Measurements from ENCODE around the gene ADAT1.

The ADAT1 gene, protein sequence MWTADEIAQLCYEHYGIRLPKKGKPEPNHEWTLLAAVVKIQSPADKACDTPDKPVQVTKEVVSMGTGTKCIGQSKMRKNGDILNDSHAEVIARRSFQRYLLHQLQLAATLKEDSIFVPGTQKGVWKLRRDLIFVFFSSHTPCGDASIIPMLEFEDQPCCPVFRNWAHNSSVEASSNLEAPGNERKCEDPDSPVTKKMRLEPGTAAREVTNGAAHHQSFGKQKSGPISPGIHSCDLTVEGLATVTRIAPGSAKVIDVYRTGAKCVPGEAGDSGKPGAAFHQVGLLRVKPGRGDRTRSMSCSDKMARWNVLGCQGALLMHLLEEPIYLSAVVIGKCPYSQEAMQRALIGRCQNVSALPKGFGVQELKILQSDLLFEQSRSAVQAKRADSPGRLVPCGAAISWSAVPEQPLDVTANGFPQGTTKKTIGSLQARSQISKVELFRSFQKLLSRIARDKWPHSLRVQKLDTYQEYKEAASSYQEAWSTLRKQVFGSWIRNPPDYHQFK

DNA sequence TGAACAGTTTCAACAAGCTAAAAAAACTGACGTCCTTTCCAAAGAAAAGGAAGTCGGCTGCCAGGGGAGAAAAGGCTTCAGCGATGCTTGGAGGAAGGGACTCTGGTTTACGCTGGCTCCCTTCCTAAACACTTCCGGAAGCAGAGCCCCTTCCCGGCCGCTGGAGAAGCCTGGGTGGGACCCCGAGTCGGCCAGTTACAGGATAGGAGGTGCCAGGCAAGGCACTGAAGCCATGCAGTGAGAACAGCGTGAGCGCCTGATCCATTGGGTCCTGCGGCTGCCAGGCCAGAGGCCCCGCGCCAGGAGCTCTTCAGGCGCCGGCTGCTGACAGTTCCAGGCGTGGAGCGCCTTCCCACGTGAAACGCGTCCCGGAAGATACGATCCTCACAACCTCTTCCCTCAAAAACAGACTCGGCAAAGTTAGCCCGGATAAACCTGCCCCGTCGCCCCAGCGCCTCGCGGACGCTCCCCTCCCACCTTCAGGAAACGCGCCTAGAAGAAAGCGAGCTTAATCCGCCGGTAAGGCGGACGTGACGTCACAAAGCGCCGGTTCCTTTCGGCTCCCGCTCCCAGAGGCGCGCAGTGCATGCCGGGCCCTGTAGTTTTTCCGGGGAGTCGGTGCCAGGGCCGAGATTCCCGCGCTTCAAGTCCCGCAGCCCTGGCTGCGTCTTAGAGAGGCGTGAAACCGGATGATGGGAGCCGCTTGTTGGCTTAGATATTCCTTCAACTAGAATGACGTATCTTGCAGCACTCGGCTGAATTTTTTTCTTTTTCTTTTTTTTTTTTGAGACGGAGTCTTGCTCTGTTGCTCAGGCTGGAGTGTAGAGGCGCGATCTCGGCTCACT lies at the start of gene ADAT1:
Gene ADAT1 (minus strand): TSS at position 521 of the 845 bp plus-strand sequence. CDS start 2,482 bp downstream, outside the sequence.
- Mint-ChIP-seq H3K9me3 (ENCODE audit: low read depth) (no peaks in the 10 kb centered on the region), H3K4me1 (ENCODE audit: low read depth) (peaks cover 54% of the 10 kb centered on the region), H3K27ac (peak within 1 kb of the TSS; percentile 95), H3K4me3 (peak within 1 kb of the TSS; percentile 97), H3K27me3 (no peaks in the 10 kb centered on the region), H3K36me3 (peaks cover 26% of the 10 kb centered on the region)

DNA sequence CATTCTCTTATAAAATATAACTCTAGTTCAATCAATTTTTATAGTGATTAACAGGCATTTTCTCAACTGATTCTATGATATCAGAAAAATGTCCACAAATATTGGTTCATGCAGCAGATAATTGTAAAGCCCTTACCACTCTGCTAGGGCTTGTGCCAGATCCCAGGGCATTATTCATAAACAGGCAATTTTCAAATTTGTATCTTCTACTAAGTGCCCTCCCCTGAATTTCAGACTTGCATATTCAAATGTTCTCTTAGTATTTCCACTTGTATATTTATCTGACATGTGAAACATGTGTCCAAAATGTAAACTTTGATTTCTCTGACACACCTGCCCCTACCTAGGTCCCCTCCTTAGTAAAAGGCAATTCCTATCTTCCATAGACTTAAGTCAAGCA lies 44.4 kb upstream of the ADAT1 start:
- Mint-ChIP-seq H3K27ac (no peak overlapping the region), H3K9me3 (ENCODE audit: low read depth) (no peaks in the 10 kb centered on the region), H3K36me3 (no peaks in the 10 kb centered on the region), H3K4me1 (ENCODE audit: low read depth) (no peaks in the 10 kb centered on the region), H3K27me3 (no peaks in the 10 kb centered on the region), H3K4me3 (no peak overlapping the region)

DNA sequence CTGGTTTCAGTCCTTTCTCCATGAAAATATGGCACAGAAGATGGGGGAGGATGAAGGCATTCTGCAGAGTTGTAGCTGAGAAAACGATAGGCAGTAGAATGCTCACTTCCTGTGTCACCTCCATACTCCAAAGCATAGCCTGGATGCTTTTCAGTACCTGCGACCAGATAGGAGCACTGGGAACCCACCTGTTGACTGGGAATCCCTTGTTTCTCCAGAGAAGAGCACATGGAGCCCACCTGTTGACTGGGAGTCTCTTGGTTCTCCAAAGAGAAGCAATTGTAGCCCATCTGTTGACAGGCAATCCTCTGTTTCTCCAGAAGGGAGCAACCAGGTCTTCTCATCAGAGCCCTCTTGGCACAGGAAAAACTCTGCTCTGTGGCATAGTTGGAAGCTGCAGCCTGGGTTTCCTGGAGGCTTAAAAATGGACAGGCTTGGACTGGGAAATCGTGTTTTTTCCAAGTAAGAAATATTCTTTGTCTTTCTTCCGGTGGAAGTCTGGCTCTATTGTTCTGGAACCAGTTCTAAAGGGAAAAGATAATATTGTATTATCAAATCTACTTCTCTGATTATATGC lies 37.7 kb upstream of the ADAT1 start:
- peak overlapping the region; percentile 22 for H3K27ac Mint-ChIP-seq
- H3K27me3 Mint-ChIP-seq: no peaks in the 10 kb centered on the region
- no peaks in the 10 kb centered on the region for H3K9me3 Mint-ChIP-seq (ENCODE audit: low read depth)
- H3K4me3 Mint-ChIP-seq: no peak overlapping the region
- H3K36me3 Mint-ChIP-seq: peaks cover 3% of the 10 kb centered on the region
- H3K4me1 Mint-ChIP-seq (ENCODE audit: low read depth): peaks cover 8% of the 10 kb centered on the region

DNA sequence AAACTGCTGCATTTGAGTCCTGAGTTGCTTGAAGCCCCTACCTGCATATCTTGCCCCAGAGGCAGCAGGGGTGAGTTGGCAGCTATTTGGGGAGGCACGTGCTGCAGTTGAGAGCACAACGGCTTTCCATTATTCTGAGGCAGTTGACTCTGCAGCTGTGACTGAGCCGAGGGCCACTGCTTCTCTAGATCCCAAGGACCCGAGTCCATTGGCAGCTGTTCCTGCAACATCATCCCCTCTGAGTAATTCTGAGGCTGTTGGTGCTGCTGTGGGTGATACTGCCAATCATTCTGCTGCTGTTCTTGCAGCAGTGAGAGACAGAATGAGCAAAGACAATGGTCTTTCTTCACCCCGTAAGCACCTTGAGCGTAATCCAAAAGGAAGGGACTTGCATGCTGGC lies 37.2 kb upstream of the ADAT1 start:
- H3K9me3 Mint-ChIP-seq (ENCODE audit: low read depth): no peaks in the 10 kb centered on the region
- H3K27me3 Mint-ChIP-seq: no peaks in the 10 kb centered on the region
- H3K4me3 Mint-ChIP-seq: no peak overlapping the region
- H3K27ac Mint-ChIP-seq: peak overlapping the region; percentile 22
- peaks cover 8% of the 10 kb centered on the region for H3K4me1 Mint-ChIP-seq (ENCODE audit: low read depth)
- peaks cover 3% of the 10 kb centered on the region for H3K36me3 Mint-ChIP-seq

DNA sequence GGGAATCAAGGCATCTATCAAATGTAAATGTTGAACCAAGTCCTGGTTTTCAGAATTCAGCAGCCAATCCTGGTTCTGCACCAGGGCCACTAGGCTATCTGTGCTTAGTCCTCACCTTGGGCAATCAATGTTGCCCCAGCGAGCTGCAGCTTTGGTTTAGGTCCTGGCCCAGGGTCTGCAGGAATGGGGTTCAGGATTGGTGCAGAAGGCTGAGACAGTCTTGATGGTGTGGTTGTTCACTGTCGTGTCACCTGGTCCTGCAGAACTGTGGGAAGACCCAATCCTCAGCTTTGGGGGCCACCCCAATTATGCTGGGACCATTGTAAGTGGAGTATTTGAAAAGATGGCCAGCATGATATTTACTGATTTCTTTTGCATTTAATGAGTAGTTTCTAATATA lies 35.1 kb upstream of the ADAT1 start:
- peaks cover 3% of the 10 kb centered on the region for H3K36me3 Mint-ChIP-seq

DNA sequence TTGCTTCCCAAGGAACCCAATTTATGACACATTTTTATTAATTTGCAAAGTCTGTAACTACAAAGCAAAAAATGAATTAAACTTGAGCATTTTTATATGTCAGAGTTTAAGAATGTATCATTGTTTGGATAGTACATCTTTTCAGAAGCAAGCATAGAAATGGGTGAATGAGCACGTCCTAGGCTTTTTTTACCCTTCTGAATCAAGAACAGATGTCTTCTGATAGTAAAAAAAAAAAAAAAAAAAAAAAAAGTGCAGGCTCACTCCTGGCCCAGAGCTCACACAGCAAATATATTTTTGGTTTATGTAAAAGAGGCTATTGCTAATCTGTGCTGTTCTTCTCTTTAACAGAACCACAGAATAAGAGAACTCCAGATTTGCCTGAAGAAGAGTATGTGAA lies 30.8 kb upstream of the ADAT1 start:
- H3K36me3 Mint-ChIP-seq: peaks cover 7% of the 10 kb centered on the region
- no peaks in the 10 kb centered on the region for H3K9me3 Mint-ChIP-seq (ENCODE audit: low read depth)
- H3K4me3 Mint-ChIP-seq: no peak overlapping the region
- peaks cover 49% of the 10 kb centered on the region for H3K4me1 Mint-ChIP-seq (ENCODE audit: low read depth)
- peak overlapping the region; percentile 90 for H3K27ac Mint-ChIP-seq
- no peaks in the 10 kb centered on the region for H3K27me3 Mint-ChIP-seq

More for the DNA sequence above, 35.1 kb upstream of the ADAT1 start:
- Mint-ChIP-seq H3K4me3 (no peak overlapping the region), H3K4me1 (ENCODE audit: low read depth) (peaks cover 21% of the 10 kb centered on the region), H3K9me3 (ENCODE audit: low read depth) (no peaks in the 10 kb centered on the region), H3K27me3 (no peaks in the 10 kb centered on the region), H3K27ac (no peak overlapping the region)

DNA sequence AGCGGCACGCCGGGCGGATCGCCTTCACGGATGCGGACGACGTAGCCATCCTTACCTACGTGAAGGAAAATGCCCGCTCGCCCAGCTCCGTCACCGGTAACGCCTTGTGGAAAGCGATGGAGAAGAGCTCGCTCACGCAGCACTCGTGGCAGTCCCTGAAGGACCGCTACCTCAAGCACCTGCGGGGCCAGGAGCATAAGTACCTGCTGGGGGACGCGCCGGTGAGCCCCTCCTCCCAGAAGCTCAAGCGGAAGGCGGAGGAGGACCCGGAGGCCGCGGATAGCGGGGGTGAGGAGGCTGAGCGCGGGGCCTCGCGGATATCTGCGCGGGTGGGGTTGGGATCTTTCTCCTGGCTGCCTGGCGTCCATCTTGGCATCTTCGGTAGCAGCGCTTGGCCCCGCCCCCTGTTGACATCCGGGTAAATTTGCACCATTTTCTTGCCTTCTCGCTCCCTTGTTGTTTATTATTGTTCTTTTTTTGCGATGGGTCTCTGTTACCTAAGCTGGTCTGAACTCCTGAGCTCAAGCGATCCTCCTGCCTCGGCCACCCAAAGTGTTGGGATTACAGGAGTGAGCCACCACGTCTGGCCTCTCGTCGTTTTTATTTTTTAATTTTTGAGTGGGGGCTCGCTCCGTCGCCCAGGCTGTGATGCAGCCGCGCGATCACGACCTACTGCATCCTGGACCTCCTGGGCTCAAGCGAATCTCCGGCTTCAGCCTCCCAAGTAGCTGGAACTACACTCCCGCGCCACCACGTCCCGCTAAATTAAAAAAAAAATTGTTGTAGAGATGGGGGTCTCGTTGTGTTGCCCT lies 25.4 kb upstream of the ADAT1 start:
- Mint-ChIP-seq H3K36me3 (peaks cover 12% of the 10 kb centered on the region), H3K4me3 (peak overlapping the region; percentile 95), H3K9me3 (ENCODE audit: low read depth) (no peaks in the 10 kb centered on the region), H3K27me3 (no peaks in the 10 kb centered on the region), H3K27ac (peak overlapping the region; percentile 96), H3K4me1 (ENCODE audit: low read depth) (peaks cover 63% of the 10 kb centered on the region)

DNA sequence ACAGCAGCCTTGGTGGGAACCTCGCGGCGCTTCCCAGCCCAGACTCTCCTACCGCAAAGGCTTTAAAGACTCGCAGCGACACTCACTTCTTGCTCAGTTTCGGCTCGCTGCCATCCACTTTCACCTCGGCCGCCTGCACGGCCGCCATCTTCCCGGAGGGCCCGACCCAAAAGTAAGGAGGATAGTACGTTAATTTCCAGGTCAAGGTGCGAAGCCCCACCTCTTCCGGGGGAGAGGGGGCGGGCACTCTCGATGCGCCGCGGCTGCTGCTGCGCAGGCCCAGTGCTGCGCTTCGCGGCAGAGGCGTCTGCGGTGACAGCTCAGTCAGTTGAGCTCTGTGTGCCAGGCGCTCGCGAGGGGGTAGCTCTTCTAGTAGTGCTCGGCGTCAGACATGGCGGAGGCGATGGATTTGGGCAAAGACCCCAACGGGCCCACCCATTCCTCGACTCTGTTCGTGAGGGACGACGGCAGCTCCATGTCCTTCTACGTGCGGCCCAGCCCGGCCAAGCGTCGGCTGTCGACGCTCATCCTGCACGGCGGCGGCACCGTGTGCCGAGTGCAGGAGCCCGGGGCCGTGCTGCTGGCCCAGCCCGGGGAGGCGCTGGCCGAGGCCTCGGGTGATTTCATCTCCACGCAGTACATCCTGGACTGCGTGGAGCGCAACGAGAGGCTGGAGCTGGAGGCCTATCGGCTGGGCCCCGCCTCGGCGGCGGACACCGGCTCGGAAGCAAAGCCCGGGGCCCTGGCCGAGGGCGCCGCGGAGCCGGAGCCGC lies 24.6 kb upstream of the ADAT1 start, which contains the start of the genes KARS1 and TERF2IP:
Gene KARS1 (minus strand): TSS at position 174 of the 773 bp plus-strand sequence. CDS start 26 bp downstream, at position 148.
Gene TERF2IP (plus strand): TSS at position 282 of the 773 bp plus-strand sequence. CDS start 110 bp downstream, at position 392.
- H3K9me3 Mint-ChIP-seq (ENCODE audit: low read depth): no peaks in the 10 kb centered on the region
- no peaks in the 10 kb centered on the region for H3K27me3 Mint-ChIP-seq
- H3K36me3 Mint-ChIP-seq: peaks cover 12% of the 10 kb centered on the region
- peaks cover 59% of the 10 kb centered on the region for H3K4me1 Mint-ChIP-seq (ENCODE audit: low read depth)
- H3K4me3 Mint-ChIP-seq: peak within 1 kb of the TSS; percentile 98
- peak within 1 kb of the TSS; percentile 99 for H3K27ac Mint-ChIP-seq

DNA sequence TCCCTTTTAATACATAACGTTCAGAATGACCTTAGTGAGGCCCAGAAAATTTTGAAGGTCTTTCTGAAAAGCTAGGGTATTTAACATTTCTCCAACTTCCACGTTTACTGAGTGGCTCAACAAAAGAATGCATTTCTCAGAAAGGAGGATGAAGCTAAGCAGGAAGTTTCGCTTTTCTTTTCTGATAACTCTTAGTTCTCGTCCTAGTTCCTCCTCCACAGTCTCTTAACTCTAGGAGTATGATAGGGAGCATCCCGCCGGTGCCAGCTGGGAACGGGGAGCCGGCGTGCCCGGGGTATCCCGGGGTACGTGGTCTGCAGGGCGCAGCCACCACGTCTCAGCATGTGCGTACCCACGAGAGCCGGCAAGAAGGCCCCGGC lies 24.0 kb upstream of the ADAT1 start:
- no peaks in the 10 kb centered on the region for H3K27me3 Mint-ChIP-seq
- H3K27ac Mint-ChIP-seq: peak overlapping the region; percentile 99
- peaks cover 12% of the 10 kb centered on the region for H3K36me3 Mint-ChIP-seq
- no peaks in the 10 kb centered on the region for H3K9me3 Mint-ChIP-seq (ENCODE audit: low read depth)
- H3K4me3 Mint-ChIP-seq: peak overlapping the region; percentile 98
- peaks cover 58% of the 10 kb centered on the region for H3K4me1 Mint-ChIP-seq (ENCODE audit: low read depth)

DNA sequence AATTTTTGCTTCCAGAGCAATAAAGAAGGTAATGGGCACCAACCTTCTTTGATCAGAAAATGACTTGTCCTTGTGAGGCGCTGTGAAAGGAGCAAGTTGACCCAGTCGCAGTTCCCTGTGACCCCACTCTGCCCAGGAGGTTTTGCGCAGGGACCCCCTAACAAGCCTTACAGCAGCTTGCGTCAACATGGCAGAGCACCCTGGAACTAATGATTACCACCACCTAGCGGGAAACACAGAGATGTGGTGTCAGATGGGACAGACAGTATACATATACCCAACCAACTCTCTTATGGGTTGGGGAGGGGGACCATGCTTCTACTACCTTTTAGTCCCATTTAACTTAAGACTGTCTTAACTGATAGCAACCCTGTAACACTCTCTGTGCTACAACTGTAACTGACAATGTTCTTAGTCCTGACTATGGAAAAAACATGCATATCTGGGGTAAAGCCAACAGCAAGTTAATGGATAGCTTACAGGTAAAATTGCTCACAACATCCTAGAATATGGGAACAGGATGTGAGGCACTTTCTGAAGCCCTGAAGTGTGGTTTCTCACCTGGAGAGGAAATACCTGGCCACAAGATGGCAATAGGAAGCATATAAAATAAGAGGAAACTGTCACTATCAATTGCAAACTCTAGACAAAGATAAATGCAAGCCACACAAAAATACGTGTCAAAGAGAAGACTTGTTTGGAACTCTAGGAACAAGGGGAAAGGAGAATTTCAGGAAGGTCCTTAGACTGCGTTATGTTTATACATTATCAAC lies 21.3 kb upstream of the ADAT1 start:
- Mint-ChIP-seq H3K27ac (peak overlapping the region; percentile 82), H3K4me3 (peak overlapping the region; percentile 98), H3K9me3 (ENCODE audit: low read depth) (no peaks in the 10 kb centered on the region), H3K4me1 (ENCODE audit: low read depth) (peaks cover 56% of the 10 kb centered on the region), H3K36me3 (peaks cover 10% of the 10 kb centered on the region), H3K27me3 (no peaks in the 10 kb centered on the region)

DNA sequence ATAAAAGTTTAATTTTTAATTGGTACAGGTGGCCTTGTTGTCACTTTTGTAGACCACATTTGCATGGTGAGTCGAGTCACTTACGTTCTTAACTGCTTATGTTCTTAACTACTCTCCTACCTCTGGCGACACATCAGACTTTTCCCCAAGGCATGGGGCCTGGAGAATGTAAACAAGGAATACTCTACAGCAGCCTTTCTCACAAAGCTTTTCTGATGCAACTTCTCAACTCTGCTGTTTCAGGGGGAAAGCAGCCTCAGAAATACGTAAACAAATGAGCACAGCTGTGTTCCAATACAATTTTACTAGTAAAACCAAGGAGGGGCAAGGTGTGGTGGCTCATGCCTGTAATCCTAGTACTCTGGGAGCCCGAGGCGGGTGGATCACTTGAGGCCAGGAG lies 17.5 kb upstream of the ADAT1 start:
- Mint-ChIP-seq H3K9me3 (ENCODE audit: low read depth) (no peaks in the 10 kb centered on the region), H3K4me1 (ENCODE audit: low read depth) (peaks cover 46% of the 10 kb centered on the region), H3K27me3 (no peaks in the 10 kb centered on the region), H3K4me3 (no peak overlapping the region), H3K36me3 (peaks cover 10% of the 10 kb centered on the region), H3K27ac (peak overlapping the region; percentile 22)

DNA sequence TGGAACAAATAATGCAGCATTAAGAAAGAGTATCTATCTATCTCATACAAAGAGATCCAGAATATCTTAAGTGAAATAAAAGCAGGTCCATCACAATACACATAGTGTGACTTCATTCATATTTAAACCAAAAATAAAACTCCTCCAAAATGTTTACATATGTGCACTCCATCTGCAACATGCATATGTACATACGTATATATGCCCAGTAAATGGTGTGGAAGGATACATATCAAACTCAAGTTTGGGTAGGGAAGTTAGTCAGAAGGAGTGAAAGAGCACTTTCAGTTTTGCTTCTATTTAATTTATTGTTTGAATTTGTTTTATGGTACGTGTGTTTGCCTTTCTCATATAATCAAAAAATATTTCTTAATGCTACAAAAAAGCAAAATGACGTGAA lies 12.0 kb upstream of the ADAT1 start:
- Mint-ChIP-seq H3K4me3 (no peak overlapping the region), H3K9me3 (ENCODE audit: low read depth) (no peaks in the 10 kb centered on the region), H3K27me3 (no peaks in the 10 kb centered on the region), H3K27ac (peak overlapping the region; percentile 8), H3K36me3 (peaks cover 11% of the 10 kb centered on the region), H3K4me1 (ENCODE audit: low read depth) (peaks cover 8% of the 10 kb centered on the region)

DNA sequence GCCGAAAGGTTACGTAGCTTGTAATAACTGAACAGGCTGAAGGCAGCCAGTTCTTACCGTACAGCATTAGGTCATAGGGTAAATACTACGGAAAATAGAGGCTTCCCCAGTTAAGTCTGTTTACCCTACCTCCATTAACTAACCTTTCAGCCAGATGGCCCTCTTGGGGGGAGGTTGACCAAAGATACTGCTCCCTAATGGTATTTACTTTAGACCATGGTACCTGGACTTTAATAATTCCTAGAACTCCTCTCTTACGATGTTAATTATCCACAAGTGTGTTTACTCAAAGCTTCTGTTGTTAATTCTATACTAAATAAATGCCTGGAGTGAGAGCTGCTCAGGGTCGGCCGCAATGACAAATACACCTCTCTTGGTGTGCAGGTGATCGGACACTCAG lies 9.8 kb upstream of the ADAT1 start:
- H3K9me3 Mint-ChIP-seq (ENCODE audit: low read depth): no peaks in the 10 kb centered on the region
- peaks cover 19% of the 10 kb centered on the region for H3K4me1 Mint-ChIP-seq (ENCODE audit: low read depth)
- H3K4me3 Mint-ChIP-seq: no peak overlapping the region
- H3K27ac Mint-ChIP-seq: no peak overlapping the region
- H3K36me3 Mint-ChIP-seq: peaks cover 18% of the 10 kb centered on the region
- no peaks in the 10 kb centered on the region for H3K27me3 Mint-ChIP-seq

Data from activated naive CD8-positive, alpha-beta T cell (primary cell).